DND-41 (cell line): ENCODE measurements around the gene CD1B.
"Not testable (repeated sequence)": the region's sequence is repeated elsewhere in the genome, so short reads cannot be mapped to it uniquely, and the experiment has no call there.

Source experiments
- ATAC-seq: fragments of 200-7000 bp; cut with Tn5 transposase; 3 replicates; pipeline ENCODE4 v1.9.1; 2021; ENCODE audit warnings: low read depth; ENCODE audit not compliant: insufficient read depth
- DNase-seq: peaks from one replicate; pipeline ENCODE4 v3.0.0-alpha.2; 2020
- H2AFZ ChIP-seq: 2 replicates; pipeline ENCODE4 v1.6.0; 2012; ENCODE audit warnings: low read depth, low read length
- H3K27ac ChIP-seq: 2 replicates; pipeline ENCODE4 v1.5.1; 2012; ENCODE audit warnings: low read length, inconsistent platforms
- H3K27me3 ChIP-seq: fragments of 200-600 bp; sonication (generic); 2 replicates; pipeline ENCODE4 v1.6.0; 2012; ENCODE audit warnings: low read length, mild to moderate bottlenecking, inconsistent platforms; ENCODE audit not compliant: insufficient read depth, poor library complexity
- H3K36me3 ChIP-seq: 2 replicates; pipeline ENCODE4 v1.5.1; 2012; ENCODE audit warnings: low read length, inconsistent platforms; ENCODE audit not compliant: insufficient read depth
- H3K4me1 ChIP-seq: 2 replicates; pipeline ENCODE4 v1.5.1; 2012; ENCODE audit warnings: mild to moderate bottlenecking, low read length; ENCODE audit not compliant: insufficient read depth
- H3K4me2 ChIP-seq: 2 replicates; pipeline ENCODE4 v1.6.0; 2012; ENCODE audit warnings: mild to moderate bottlenecking, moderate library complexity, low read length, inconsistent platforms; ENCODE audit not compliant: insufficient read depth
- H3K4me3 ChIP-seq, 2 experiments: fragments of 200-600 bp in 1 of 2; shearing (Covaris generic) in 1 of 2; 2 replicates each; pipeline ENCODE4 v1.5.1; 2012 to 2016; ENCODE audit warnings: inconsistent platforms in 2 of 2, low read length in 2 of 2, mild to moderate bottlenecking in 2 of 2, low read depth in 1 of 2, moderate library complexity in 1 of 2
- H3K79me2 ChIP-seq: 2 replicates; pipeline ENCODE4 v1.6.0; 2012; ENCODE audit warnings: low read length, inconsistent platforms; ENCODE audit not compliant: insufficient read depth
- H3K9ac ChIP-seq: 2 replicates; pipeline ENCODE4 v1.6.0; 2012; ENCODE audit warnings: low read depth, mild to moderate bottlenecking, inconsistent platforms, low read length, moderate library complexity
- H3K9me3 ChIP-seq: 2 replicates; pipeline ENCODE4 v1.5.1; 2012; ENCODE audit warnings: low read length, moderate library complexity, mild to moderate bottlenecking, inconsistent platforms; ENCODE audit not compliant: insufficient read depth, severe bottlenecking
- H4K20me1 ChIP-seq: 2 replicates; pipeline ENCODE4 v1.6.0; 2012; ENCODE audit warnings: low read length; ENCODE audit not compliant: insufficient read depth
- CTCF ChIP-seq: IDR thresholded peaks from 2 replicates; pipeline ENCODE4 v1.5.1; 2012; ENCODE audit warnings: borderline replicate concordance, low read length, moderate library complexity, mild to moderate bottlenecking; ENCODE audit not compliant: poor library complexity, severe bottlenecking; ENCODE audit errors: extremely low read depth
- EZH2 ChIP-seq: IDR thresholded peaks from 3 replicates; pipeline ENCODE4 v1.6.1; 2012; ENCODE audit warnings: borderline replicate concordance, low read depth, mild to moderate bottlenecking, moderate library complexity, low read length, inconsistent platforms; ENCODE audit not compliant: severe bottlenecking

The CD1B gene

GRCh38 chr1:158283965-158284364, 47.4 kb downstream of the CD1B start:
- Histone ChIP-seq H3K27ac (peak overlapping the region; percentile 29; the same call in 1 of the 2 replicates), H4K20me1 (no peaks in the 10 kb centered on the region), H3K36me3 (0 out of 2 replicates have a peak, but pooled peaks cover 4% of the 10 kb centered on the region), H3K9ac (no peak overlapping the region), H3K9me3 (peaks cover 14% of the 10 kb centered on the region), H3K4me1 (peaks cover 64% of the 10 kb centered on the region), H2AFZ (no peak overlapping the region), H3K27me3 (no peaks in the 10 kb centered on the region), H3K4me2 (no peak overlapping the region), H3K4me3 (no peak overlapping the region), H3K79me2 (no peaks in the 10 kb centered on the region)
- TF ChIP-seq CTCF (no peak), EZH2 (no peak)
- ATAC-seq (no peak), DNase-seq (no peak)

DNA sequence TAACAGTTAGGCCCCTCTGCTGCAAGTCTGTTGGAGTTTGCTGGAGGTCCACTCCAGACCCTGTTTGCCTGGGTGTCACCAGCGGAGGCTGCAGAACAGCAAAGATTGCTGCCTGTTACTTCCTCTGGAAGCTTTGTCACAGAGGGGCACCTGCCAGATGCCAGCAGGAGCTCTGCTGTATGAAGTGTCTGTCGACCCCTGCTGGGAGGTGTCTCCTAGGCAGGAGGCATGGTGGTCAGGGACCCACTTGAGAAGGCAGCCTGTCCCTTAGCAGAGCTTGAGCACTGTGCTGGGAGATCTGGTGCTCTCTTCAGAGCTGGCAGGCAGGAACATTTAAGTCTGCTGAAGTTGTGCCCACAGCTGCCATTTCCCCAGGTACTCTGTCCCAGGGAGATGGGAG, 48.9 kb downstream of the CD1B start:
- H3K27me3 ChIP-seq, H4K20me1 ChIP-seq, H3K4me2 ChIP-seq, ATAC-seq, H3K79me2 ChIP-seq, H3K9ac ChIP-seq, H3K36me3 ChIP-seq, H3K4me3 ChIP-seq, H2AFZ ChIP-seq: not testable (repeated sequence)
- peak; percentile 51 for DNase-seq
- peaks cover 49% of the 10 kb centered on the region for H3K4me1 ChIP-seq
- H3K9me3 ChIP-seq: peaks cover 14% of the 10 kb centered on the region
- TF ChIP-seq CTCF: peak; percentile 30
- H3K27ac ChIP-seq: peak overlapping the region; percentile 36
